SU-DHL-6 (cell line): ENCODE data around the gene IDNK.

Experiments used
- H2AFZ ChIP-seq: fragments of 200-600 bp; sonication (generic); 2 replicates; pipeline ENCODE4 v1.6.1; 2014; ENCODE audit warnings: low read depth, mild to moderate bottlenecking, moderate library complexity, mixed read lengths, antibody characterized with exemption, low read length; ENCODE audit not compliant: severe bottlenecking
- H3F3A ChIP-seq: fragments of 200-600 bp; shearing (Covaris generic); 2 replicates; pipeline ENCODE4 v1.6.0; 2016; ENCODE audit warnings: antibody characterized with exemption, mild to moderate bottlenecking; ENCODE audit not compliant: insufficient read depth
- H3K27ac ChIP-seq: fragments of 200-600 bp; sonication (generic); 2 replicates; pipeline ENCODE4 v1.5.1; 2016; ENCODE audit warnings: low read depth, mild to moderate bottlenecking, low read length, moderate library complexity, mixed read lengths
- H3K27me3 ChIP-seq: fragments of 200-600 bp; sonication (generic), shearing (Covaris generic); 2 replicates; pipeline ENCODE4 v1.6.0; 2014; ENCODE audit warnings: mild to moderate bottlenecking, low read length
- H3K36me3 ChIP-seq: fragments of 200-600 bp; sonication (generic); 2 replicates; pipeline ENCODE4 v1.6.1; 2014; ENCODE audit warnings: mild to moderate bottlenecking, low read length, mixed read lengths
- H3K4me2 ChIP-seq: fragments of 300-600, 200-600 bp; shearing (Covaris generic), sonication (generic); 2 replicates; pipeline ENCODE4 v1.6.0; 2014; ENCODE audit warnings: low read length, low read depth, mild to moderate bottlenecking; ENCODE audit not compliant: poor library complexity, severe bottlenecking
- H3K4me3 ChIP-seq: fragments of 200-600 bp; sonication (generic); 2 replicates; pipeline ENCODE4 v1.5.1; 2014; ENCODE audit warnings: antibody characterized with exemption, low read length, mild to moderate bottlenecking, mixed read lengths; ENCODE audit not compliant: insufficient read depth, poor library complexity, severe bottlenecking
- H3K79me2 ChIP-seq: fragments of 200-600 bp; sonication (generic); 2 replicates; pipeline ENCODE4 v1.6.1; 2014; ENCODE audit warnings: mild to moderate bottlenecking, low read length, moderate library complexity; ENCODE audit not compliant: insufficient read depth
- H3K9ac ChIP-seq: fragments of 200-600 bp; sonication (generic); 2 replicates; pipeline ENCODE4 v1.7.0; 2014; ENCODE audit warnings: mild to moderate bottlenecking, low read length
- H3K9me2 ChIP-seq: fragments of 200-600 bp; sonication (generic); replicated peaks from 2 replicates; pipeline ENCODE4 v1.6.1; 2014; ENCODE audit warnings: low read length; ENCODE audit not compliant: insufficient read depth
- H3K9me3 ChIP-seq: fragments of 200-600 bp; sonication (generic); 2 replicates; pipeline ENCODE4 v1.6.1; 2014; ENCODE audit warnings: low read length, mixed read lengths; ENCODE audit not compliant: insufficient read depth
- H4K20me1 ChIP-seq: fragments of 200-600 bp; sonication (generic); 2 replicates; pipeline ENCODE4 v1.6.1; 2014; ENCODE audit warnings: low read depth, mild to moderate bottlenecking, antibody characterized with exemption, low read length, moderate library complexity, mixed read lengths
- EZH2phosphoT487 ChIP-seq: fragments of 200-600 bp; sonication (generic), shearing (Covaris generic); conservative IDR thresholded peaks from 2 replicates; pipeline ENCODE4 v1.6.1; 2018; ENCODE audit warnings: mild to moderate bottlenecking, antibody characterized with exemption, low read length, moderate library complexity, mixed read lengths
- TF ChIP-seq, protein P1 (sequence below): fragments of 200-600 bp; sonication (generic); IDR thresholded peaks from one replicate; pipeline ENCODE4 v1.5.1; 2017; ENCODE audit warnings: antibody characterized with exemption, mild to moderate bottlenecking, low read length, moderate library complexity; ENCODE audit not compliant: insufficient read depth, poor library complexity, severe bottlenecking

The IDNK gene

DNA sequence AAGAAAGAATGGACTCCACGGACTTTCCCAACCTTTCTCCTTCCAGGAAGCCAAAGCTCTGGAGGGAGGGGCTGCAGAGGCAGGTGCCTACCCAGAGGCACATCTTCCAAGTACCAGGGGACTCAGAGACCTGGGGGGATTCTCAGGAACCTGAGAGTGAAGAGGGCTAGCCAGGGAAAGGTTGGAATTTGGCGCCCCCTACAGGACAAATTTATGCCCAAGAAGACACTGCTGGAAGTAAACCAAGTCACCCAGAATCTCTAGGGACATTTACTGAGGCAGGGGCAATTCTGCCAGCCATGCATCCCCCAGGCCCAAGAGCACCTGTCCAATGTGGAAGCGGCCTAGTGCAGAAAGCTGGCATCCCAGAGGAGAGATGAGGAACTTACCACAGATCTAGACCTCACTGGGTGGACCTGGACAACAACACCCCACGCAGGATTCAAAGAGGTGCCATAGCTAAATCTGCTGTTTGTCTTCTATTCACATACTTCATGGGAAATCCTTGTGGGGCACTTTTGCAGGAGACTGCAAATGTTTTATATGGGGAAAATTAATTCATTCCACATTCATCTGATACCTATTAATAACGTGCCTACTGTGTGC lies 25.9 kb upstream of the IDNK start:
- no peak overlapping the region for H3K4me2 ChIP-seq
- no peaks in the 10 kb centered on the region for H3K9me3 ChIP-seq
- no peak overlapping the region for H2AFZ ChIP-seq
- no peaks in the 10 kb centered on the region for H3K27me3 ChIP-seq
- H3F3A ChIP-seq = no peaks in the 10 kb centered on the region
- no peaks in the 10 kb centered on the region for H3K36me3 ChIP-seq
- H3K9me2 ChIP-seq = no peaks in the 10 kb centered on the region
- H3K9ac ChIP-seq = no peak overlapping the region
- TF ChIP-seq, protein P1, sequence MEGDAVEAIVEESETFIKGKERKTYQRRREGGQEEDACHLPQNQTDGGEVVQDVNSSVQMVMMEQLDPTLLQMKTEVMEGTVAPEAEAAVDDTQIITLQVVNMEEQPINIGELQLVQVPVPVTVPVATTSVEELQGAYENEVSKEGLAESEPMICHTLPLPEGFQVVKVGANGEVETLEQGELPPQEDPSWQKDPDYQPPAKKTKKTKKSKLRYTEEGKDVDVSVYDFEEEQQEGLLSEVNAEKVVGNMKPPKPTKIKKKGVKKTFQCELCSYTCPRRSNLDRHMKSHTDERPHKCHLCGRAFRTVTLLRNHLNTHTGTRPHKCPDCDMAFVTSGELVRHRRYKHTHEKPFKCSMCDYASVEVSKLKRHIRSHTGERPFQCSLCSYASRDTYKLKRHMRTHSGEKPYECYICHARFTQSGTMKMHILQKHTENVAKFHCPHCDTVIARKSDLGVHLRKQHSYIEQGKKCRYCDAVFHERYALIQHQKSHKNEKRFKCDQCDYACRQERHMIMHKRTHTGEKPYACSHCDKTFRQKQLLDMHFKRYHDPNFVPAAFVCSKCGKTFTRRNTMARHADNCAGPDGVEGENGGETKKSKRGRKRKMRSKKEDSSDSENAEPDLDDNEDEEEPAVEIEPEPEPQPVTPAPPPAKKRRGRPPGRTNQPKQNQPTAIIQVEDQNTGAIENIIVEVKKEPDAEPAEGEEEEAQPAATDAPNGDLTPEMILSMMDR = peak; percentile 71
- no peak for TF ChIP-seq EZH2phosphoT487
- no peak overlapping the region for H3K27ac ChIP-seq
- no peaks in the 10 kb centered on the region for H3K79me2 ChIP-seq
- H3K4me3 ChIP-seq = no peak overlapping the region
- no peaks in the 10 kb centered on the region for H4K20me1 ChIP-seq

DNA sequence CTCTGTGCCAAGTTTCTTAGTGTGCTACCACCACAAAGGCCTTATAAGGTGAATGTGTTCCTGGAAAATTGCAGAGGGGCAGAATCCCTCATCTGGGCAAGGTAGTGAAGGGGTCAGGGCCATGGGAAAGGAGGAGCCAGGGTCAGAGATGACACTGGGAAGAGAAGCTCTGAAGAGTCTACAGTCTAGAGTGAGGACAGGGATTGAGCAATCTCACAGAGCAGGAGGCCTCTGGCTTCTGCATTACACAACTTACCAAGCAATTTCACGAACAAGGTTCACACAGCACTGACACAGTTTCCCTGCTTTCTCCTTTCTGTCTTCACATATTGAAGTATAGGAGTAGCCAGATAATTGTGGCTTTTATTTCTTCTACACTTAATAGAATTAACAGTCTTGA lies 24.5 kb upstream of the IDNK start:
- Histone ChIP-seq H3K9me2 (no peaks in the 10 kb centered on the region), H3K27me3 (no peaks in the 10 kb centered on the region), H4K20me1 (no peaks in the 10 kb centered on the region), H3K79me2 (no peaks in the 10 kb centered on the region), H3K9ac (no peak overlapping the region), H3K9me3 (no peaks in the 10 kb centered on the region), H3F3A (no peaks in the 10 kb centered on the region), H3K4me3 (no peak overlapping the region), H2AFZ (no peak overlapping the region), H3K4me2 (no peak overlapping the region), H3K27ac (no peak overlapping the region), H3K36me3 (no peaks in the 10 kb centered on the region)
- TF ChIP-seq, protein P1 = no peak
- no peak for TF ChIP-seq EZH2phosphoT487

DNA sequence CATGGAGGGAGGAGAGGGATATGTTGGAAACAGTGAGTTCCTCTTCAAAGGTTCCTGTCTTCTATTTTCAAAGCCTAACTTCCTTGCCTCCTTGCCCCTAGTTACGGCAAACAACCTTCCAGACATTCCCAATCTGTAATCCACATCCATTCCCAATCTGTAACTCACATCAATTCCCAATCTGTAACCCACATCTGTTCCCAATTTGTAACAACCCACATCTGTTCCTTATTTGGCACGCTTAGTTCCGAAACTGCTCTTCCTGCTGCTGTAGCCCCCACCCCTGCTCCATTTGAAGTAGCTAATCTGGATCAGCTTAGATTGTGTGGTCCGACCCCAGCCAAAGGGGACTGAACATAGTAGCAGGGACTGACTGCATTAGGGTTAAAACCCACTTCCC lies 23.9 kb upstream of the IDNK start:
- Histone ChIP-seq H3K27ac (no peak overlapping the region), H4K20me1 (no peaks in the 10 kb centered on the region), H3K9me2 (no peaks in the 10 kb centered on the region), H3K4me3 (no peak overlapping the region), H3K27me3 (no peaks in the 10 kb centered on the region), H3K9ac (no peak overlapping the region), H3K36me3 (no peaks in the 10 kb centered on the region), H2AFZ (no peak overlapping the region), H3K79me2 (no peaks in the 10 kb centered on the region), H3K4me2 (no peak overlapping the region), H3K9me3 (no peaks in the 10 kb centered on the region), H3F3A (no peaks in the 10 kb centered on the region)
- no peak for TF ChIP-seq EZH2phosphoT487
- TF ChIP-seq, protein P1 = no peak
